Liver (tissue), 3 donors: ENCODE measurements around the gene MEST.

ENCODE experiments used
- CTCF ChIP-seq: fragments of 150-350 bp; IDR thresholded peaks from 2 replicates; pipeline ENCODE4 v1.5.1; 2017; ENCODE audit warnings: improper control_type of control experiment, low read depth, low read length; ENCODE audit not compliant: missing input control
- FOXA2 ChIP-seq: IDR thresholded peaks from 2 replicates; pipeline ENCODE4 v1.6.1; 2016; ENCODE audit warnings: antibody characterized with exemption
- HNF4A ChIP-seq, 2 donors: conservative IDR thresholded peaks; 2 replicates each; pipeline ENCODE4 v1.6.1; 2016; ENCODE audit warnings: antibody characterized with exemption in 2 of 2, mild to moderate bottlenecking in 2 of 2
- JUND ChIP-seq, 2 donors: IDR thresholded peaks; 2 replicates each; pipeline ENCODE4 v1.6.1; 2016; ENCODE audit warnings: antibody characterized with exemption in 2 of 2
- MAX ChIP-seq: IDR thresholded peaks from 2 replicates; pipeline ENCODE4 v1.6.1; 2016; ENCODE audit warnings: antibody characterized with exemption
- NR2F2 ChIP-seq: IDR thresholded peaks from 2 replicates; pipeline ENCODE4 v1.6.1; 2016; ENCODE audit warnings: antibody characterized with exemption
- REST ChIP-seq: IDR thresholded peaks from 2 replicates; pipeline ENCODE4 v1.6.1; 2016; ENCODE audit warnings: antibody characterized with exemption, mild to moderate bottlenecking
- YY1 ChIP-seq: IDR thresholded peaks from 2 replicates; pipeline ENCODE4 v1.6.1; 2016; ENCODE audit warnings: antibody characterized with exemption, mild to moderate bottlenecking
- ZBTB33 ChIP-seq: IDR thresholded peaks from 2 replicates; pipeline ENCODE4 v1.6.1; 2016; ENCODE audit warnings: antibody characterized with exemption
- donor health status: healthy.
- donor health status: healthy.

GRCh38 chr7:130479716-130480400 lies 12.0 kb upstream of the MEST start:
- TF ChIP-seq FOXA2 (no peak), CTCF (no peak), JUND (IDR thresholded peaks at IDR 0.05) (no peak), REST (no peak), HNF4A (conservative IDR thresholded peaks at IDR 0.05) (no peak), NR2F2 (no peak), ZBTB33 (no peak), MAX (no peak), YY1 (no peak)
